Right lobe of liver (tissue), 4 donors: Measurements from ENCODE around the gene HBS1L.
"Not testable (repeated sequence)": the region's sequence is repeated elsewhere in the genome, so short reads cannot be mapped to it uniquely, and the experiment has no call there.

Experiments used
- CTCF ChIP-seq, 4 donors: fragments of 200-600 bp in 3 of 4; fragments of 450-650 bp in 1 of 4; IDR thresholded peaks; one replicate each; pipeline versions ENCODE4 v1.5.1 to v1.8.0; 2016 to 2022; ENCODE audit warnings: antibody characterized with exemption in 4 of 4, mild to moderate bottlenecking in 2 of 4
- POLR2A ChIP-seq: fragments of 450-650 bp; IDR thresholded peaks from one replicate; pipeline ENCODE4 v1.6.1; 2017; ENCODE audit warnings: antibody characterized with exemption, mild to moderate bottlenecking
- donor health status: DM: no; HTN: no; CAD: no.
- donor health status: DM: no; HTN: no; CAD: no.
- donor health status: DM: no; HTN: yes; CAD: no.

- not testable (repeated sequence) for TF ChIP-seq CTCF (IDR thresholded peaks at IDR 0.05); POLR2A
Observed at GRCh38 chr6:135058299-135058698, 3.7 kb upstream of the HBS1L start.
